Measurements from ENCODE around the gene H1-8. TPM values are rescaled to one million over a fixed set of nuclear protein-coding genes. Genes with fewer than 3 reads are reported as not detected.

Gene H1-8
- total RNA-seq, 4 donors from 2014 or later: not detected

- no peak for TF ChIP-seq CTCF (IDR thresholded peaks at IDR 0.05; ENCODE audit: low read depth)
Observed at GRCh38 chr3:129521611-129522010, 21.4 kb upstream of the H1-8 start.

GRCh38 chr3:129522953-129523352 is 20.0 kb upstream of the H1-8 start:
- TF ChIP-seq CTCF (IDR thresholded peaks at IDR 0.05; ENCODE audit: low read depth): no peak

GRCh38 chr3:129524081-129524480 is 18.9 kb upstream of the H1-8 start:
- no peak for TF ChIP-seq CTCF (IDR thresholded peaks at IDR 0.05; ENCODE audit: low read depth)

GRCh38 chr3:129525341-129525968 is 17.5 kb upstream of the H1-8 start:
- no peak for TF ChIP-seq CTCF (IDR thresholded peaks at IDR 0.05; ENCODE audit: low read depth)

- TF ChIP-seq CTCF (IDR thresholded peaks at IDR 0.05; ENCODE audit: low read depth): no peak
Observed at GRCh38 chr3:129526121-129526900, 16.7 kb upstream of the H1-8 start.

- TF ChIP-seq CTCF (IDR thresholded peaks at IDR 0.05; ENCODE audit: low read depth): no peak
Observed at GRCh38 chr3:129527262-129527661, 15.7 kb upstream of the H1-8 start.

GRCh38 chr3:129528589-129529100 is 14.3 kb upstream of the H1-8 start, which contains the start of gene RHO:
Gene RHO, plus strand, starts transcription at chr3:129528639. Its CDS starts 95 bp downstream, at chr3:129528734.
- no peak for TF ChIP-seq CTCF (IDR thresholded peaks at IDR 0.05; ENCODE audit: low read depth)
